Endothelial cell of umbilical vein (primary cell): ENCODE data around the gene NAA40. TPM values are rescaled to one million over a fixed set of nuclear protein-coding genes. Genes with fewer than 3 reads are reported as not detected.

Experiments
- BruUV-seq: library from RNA; stranded (reverse); fragments of 400-500 nt; replicated peaks from 2 replicates; lab custom pipeline; 2021; lab: Mats Ljungman, UMichigan
- CTCF ChIA-PET: fragments of 300-600, 350-600 bp; sonication (Branson Sonifier 250); formaldehyde crosslinking; loops from one replicate; lab custom pipeline; 2021; ENCODE audit warnings: antibody characterized with exemption, inconsistent platforms; lab: Charles Lee
- POLR2A ChIA-PET: fragments of 300-600, 350-600 bp; sonication (Branson Sonifier 250); formaldehyde crosslinking; loops from one replicate; lab custom pipeline; 2021; ENCODE audit warnings: antibody characterized with exemption, inconsistent platforms; lab: Charles Lee
- DNase-seq: peaks from one replicate; pipeline ENCODE4 v3.0.0-alpha.2; 2011; ENCODE audit warnings: low read depth, low spot score
- FAIRE-seq: peaks from 2 replicates; lab custom pipeline; 2011; peaks lifted over from hg19 to GRCh38; lab: Jason Lieb, UNC
- H2AFZ ChIP-seq: 2 replicates; pipeline ENCODE4 v1.6.0; 2012; ENCODE audit warnings: low read depth, low read length, control low read depth, inconsistent platforms
- H3K27ac ChIP-seq: 2 replicates; pipeline ENCODE4 v1.5.1; 2011; ENCODE audit warnings: low read depth, mild to moderate bottlenecking, control low read depth, low read length, moderate library complexity; ENCODE audit not compliant: insufficient read depth
- H3K27me3 ChIP-seq, 2 experiments: 2 replicates each; pipeline versions ENCODE4 v1.6.0 to v1.6.1; 2011; ENCODE audit warnings: low read length in 2 of 2, mixed read lengths in 1 of 2; ENCODE audit not compliant: control insufficient read depth in 2 of 2, insufficient read depth in 2 of 2
- H3K36me3 ChIP-seq, 2 experiments: 2 replicates in 1 of 2; 3 replicates in 1 of 2; pipeline ENCODE4 v1.5.1; 2011; ENCODE audit warnings: low read length in 2 of 2, mild to moderate bottlenecking in 1 of 2, moderate library complexity in 1 of 2; ENCODE audit not compliant: control insufficient read depth in 2 of 2, insufficient read depth in 2 of 2; ENCODE audit errors: extremely low read depth in 1 of 2
- H3K4me1 ChIP-seq: 3 replicates; pipeline ENCODE4 v1.5.1; 2011; ENCODE audit warnings: mild to moderate bottlenecking, low read length; ENCODE audit not compliant: control insufficient read depth, insufficient read depth; ENCODE audit errors: extremely low read depth
- H3K4me2 ChIP-seq: 2 replicates; pipeline ENCODE4 v1.6.1; 2011; ENCODE audit warnings: low read length, control low read depth, mixed read lengths; ENCODE audit not compliant: insufficient read depth
- H3K4me3 ChIP-seq, 3 experiments: fragments of 200-600 bp in 1 of 3; sonication (generic), shearing (Covaris generic) in 1 of 3; replicated peaks in 1 of 3; 2 replicates each; pipeline ENCODE4 v1.5.1; 2011 to 2016; ENCODE audit warnings: control low read depth in 3 of 3, low read length in 3 of 3, mild to moderate bottlenecking in 2 of 3, inconsistent platforms in 1 of 3, low read depth in 1 of 3, moderate library complexity in 1 of 3; ENCODE audit not compliant: insufficient read depth in 1 of 3
- H3K79me2 ChIP-seq: 2 replicates; pipeline ENCODE4 v1.6.0; 2012; ENCODE audit warnings: low read length, inconsistent platforms; ENCODE audit not compliant: control insufficient read depth, insufficient read depth
- H3K9ac ChIP-seq: replicated peaks from 2 replicates; pipeline ENCODE3; 2011; ENCODE audit warnings: low read length, control low read depth; ENCODE audit not compliant: insufficient read depth; ENCODE audit errors: extremely low read depth
- H3K9me1 ChIP-seq: replicated peaks from 3 replicates; pipeline ENCODE4 v1.6.0; 2011; ENCODE audit warnings: mild to moderate bottlenecking, low read length; ENCODE audit not compliant: control insufficient read depth, insufficient read depth; ENCODE audit errors: extremely low read depth
- H3K9me3 ChIP-seq: replicated peaks from 2 replicates; pipeline ENCODE4 v1.5.1; 2012; ENCODE audit warnings: low read length, inconsistent platforms; ENCODE audit not compliant: control insufficient read depth, insufficient read depth
- H4K20me1 ChIP-seq: replicated peaks from 2 replicates; pipeline ENCODE3; 2011; ENCODE audit warnings: mild to moderate bottlenecking, low read length; ENCODE audit not compliant: control insufficient read depth, insufficient read depth; ENCODE audit errors: extremely low read depth
- CTCF ChIP-seq, 2 donors: IDR thresholded peaks; 1 replicate in 1 of 2; 2 replicates in 1 of 2; pipeline ENCODE4 v1.5.1; 2011; ENCODE audit warnings: low read length in 2 of 2, mild to moderate bottlenecking in 2 of 2, moderate library complexity in 2 of 2, control low read depth in 1 of 2, inconsistent platforms in 1 of 2, low read depth in 1 of 2; ENCODE audit not compliant: insufficient read depth in 1 of 2; ENCODE audit errors: extremely low read depth in 1 of 2
- EZH2 ChIP-seq: IDR thresholded peaks from 2 replicates; pipeline ENCODE4 v1.6.1; 2012; ENCODE audit warnings: borderline replicate concordance, low read depth, mild to moderate bottlenecking, moderate library complexity, low read length, inconsistent platforms; ENCODE audit not compliant: severe bottlenecking
- GATA2 ChIP-seq: IDR thresholded peaks from 2 replicates; pipeline ENCODE4 v1.7.0; 2011; ENCODE audit warnings: low read depth, mild to moderate bottlenecking, moderate library complexity, mixed read lengths, low read length; ENCODE audit not compliant: insufficient read length, insufficient read depth
- JUN ChIP-seq: IDR thresholded peaks from 2 replicates; pipeline ENCODE4 v1.6.1; 2011; ENCODE audit warnings: borderline replicate concordance, low read depth; ENCODE audit not compliant: insufficient read length, insufficient read depth
- MAX ChIP-seq: IDR thresholded peaks from 2 replicates; pipeline ENCODE4 v1.6.1; 2011; ENCODE audit not compliant: insufficient read depth, insufficient read length
- POLR2A ChIP-seq: IDR thresholded peaks from 2 replicates; pipeline ENCODE4 v1.6.1; 2012; ENCODE audit warnings: low read depth, mild to moderate bottlenecking, control low read depth, low read length
- dilution Hi-C: fragments of 300-500 bp; cut with MboI; formaldehyde crosslinking; loops from one replicate; pipeline ENCODE4 v1.15.0; 2019; ENCODE audit warnings: low sequenced_read_pairs; ENCODE audit not compliant: extremely low pct_ligation_motif_present
- intact Hi-C: fragments of 100-400 bp; cut with micrococcal nuclease; formaldehyde crosslinking; loops from one replicate; pipeline ENCODE4 v1.10.0; 2022
- polyA plus RNA-seq, 4 experiments: library from polyadenylated mRNA; depleted of rRNA in 3 of 4; stranded (reverse) in 3 of 4; unstranded in 1 of 4; fragments of >200 nt; gene quantifications; 2 replicates each; pipeline versions ENCODE4 v1.2.1 to v1.2.3, GENCODE V29; 2011 to 2012; ENCODE audit warnings: missing spikeins in 1 of 4
- total RNA-seq: library from RNA; stranded (reverse); gene quantifications from 2 replicates; pipeline ENCODE4 v1.2.3, GENCODE V29; 2021

The NAA40 gene
- total and polyA plus RNA-seq, 2 donors (not counting 3 experiments of a cell fraction or from before 2014, with no cell fraction given) = 28.5 to 32.3 TPM

- no peak overlapping the region for H3K9ac ChIP-seq
- H3K9me3 ChIP-seq = no peaks in the 10 kb centered on the region
- dilution Hi-C loops (no loop called here), intact Hi-C loops (no loop called here)
- H3K79me2 ChIP-seq = peaks cover 26% of the 10 kb centered on the region
- no peak overlapping the region for H3K27ac ChIP-seq
- no peaks in the 10 kb centered on the region for H3K27me3 ChIP-seq
- H3K4me3 ChIP-seq = no peak overlapping the region
- CTCF ChIA-PET = interaction anchor here (6.9 kb wide), 1 partner anchor 105 kb away, joined by 264 read pairs; the partner anchor contains the start of gene MARK2
- no TSS peak for BruUV-seq
- H3K36me3 ChIP-seq = peaks cover 0 to 11% of the 10 kb centered on the region in 2 experiments
- peaks cover 11% of the 10 kb centered on the region for H3K4me1 ChIP-seq
- DNase-seq (no peak), FAIRE-seq (no peak)
- H3K4me2 ChIP-seq = no peak overlapping the region
- H2AFZ ChIP-seq = no peak overlapping the region
- no peaks in the 10 kb centered on the region for H4K20me1 ChIP-seq
- POLR2A ChIA-PET = no interaction called here
- TF ChIP-seq MAX (no peak), JUN (no peak), CTCF (IDR thresholded peaks at IDR 0.05; ENCODE audit: extremely low read depth in 1 of 2, insufficient read depth in 1 of 2, low read depth in 1 of 2, low read length in 2 of 2) (no peak), GATA2 (no peak), EZH2 (no peak), POLR2A (no peak)
- no peaks in the 10 kb centered on the region for H3K9me1 ChIP-seq
Observed at GRCh38 chr11:63942803-63943202, 4.0 kb downstream of the NAA40 start.
